HG03457 (cell line): ENCODE measurements around the gene PRR33.
"Not testable (repeated sequence)": the region's sequence is repeated elsewhere in the genome, so short reads cannot be mapped to it uniquely, and the experiment has no call there.

Experiments used
- ATAC-seq: cut with Tn5 transposase; IDR thresholded peaks from one replicate; pipeline ENCODE4 v1.9.1; 2021; ENCODE audit warnings: moderate number of reproducible peaks; ENCODE audit not compliant: unreplicated experiment

Gene PRR33

GRCh38 chr11:1891831-1892115, at the start of gene PRR33:
Gene PRR33 (minus strand): TSS chr11:1891895. CDS start chr11:1890584, 1,311 bp downstream.
- no peak for ATAC-seq

- not testable (repeated sequence) for ATAC-seq
Observed at GRCh38 chr11:1939788-1940187, 48.1 kb upstream of the PRR33 start.

GRCh38 chr11:1939006-1939625, 47.4 kb upstream of the PRR33 start:
- no peak for ATAC-seq

- ATAC-seq = no peak
Observed at GRCh38 chr11:1938343-1939005, 46.8 kb upstream of the PRR33 start.

- ATAC-seq = no peak
Observed at GRCh38 chr11:1937616-1938342, 46.1 kb upstream of the PRR33 start.

- ATAC-seq = no peak
Observed at GRCh38 chr11:1936781-1937615, 45.3 kb upstream of the PRR33 start.

GRCh38 chr11:1936072-1936780, 44.5 kb upstream of the PRR33 start:
- ATAC-seq = no peak

- ATAC-seq = no peak
Observed at GRCh38 chr11:1935156-1936071, 43.7 kb upstream of the PRR33 start.

GRCh38 chr11:1934335-1935155, 42.9 kb upstream of the PRR33 start:
- ATAC-seq = no peak

GRCh38 chr11:1933416-1934334, 42.0 kb upstream of the PRR33 start:
- no peak for ATAC-seq

GRCh38 chr11:1932681-1933080, 41.0 kb upstream of the PRR33 start:
- no peak for ATAC-seq

- ATAC-seq = no peak
Observed at GRCh38 chr11:1932105-1932480, 40.4 kb upstream of the PRR33 start.

- ATAC-seq = no peak
Observed at GRCh38 chr11:1931341-1932104, 39.8 kb upstream of the PRR33 start.

GRCh38 chr11:1930462-1930830, 38.8 kb upstream of the PRR33 start:
- ATAC-seq = no peak

GRCh38 chr11:1929621-1930461, 38.1 kb upstream of the PRR33 start:
- no peak for ATAC-seq

GRCh38 chr11:1928891-1929541, 37.3 kb upstream of the PRR33 start:
- no peak for ATAC-seq
